Left lung (tissue), 10 donors: Measurements from ENCODE around the gene LRFN3. TPM values are rescaled to one million over a fixed set of nuclear protein-coding genes. Genes with fewer than 3 reads are reported as not detected.

Experiments
- ATAC-seq: fragments of 200-7000 bp; cut with Tn5 transposase; one replicate; pipeline ENCODE4 v1.9.1; 2020; ENCODE audit warnings: moderate library complexity
- DNase-seq, 4 donors: peaks; one replicate each; pipeline ENCODE4 v3.0.0-alpha.2; 2013 to 2020
- H3K27ac ChIP-seq, 2 donors: fragments of 200-600 bp; sonication (generic) in 1 of 2; one replicate each; pipeline versions ENCODE4 v1.5.0 to v1.8.0; 2020 to 2021
- H3K27me3 ChIP-seq, 2 donors: fragments of 200-600 bp; sonication (generic) in 1 of 2; one replicate each; pipeline versions ENCODE4 v1.5.0 to v1.8.0; 2020 to 2021
- H3K36me3 ChIP-seq, 2 donors: fragments of 200-600 bp; sonication (generic) in 1 of 2; one replicate each; pipeline versions ENCODE4 v1.5.0 to v1.8.0; 2020 to 2021
- H3K4me1 ChIP-seq, 2 donors: fragments of 200-600 bp; one replicate each; pipeline ENCODE4 v1.8.0; 2021
- H3K4me3 ChIP-seq, 2 donors: fragments of 200-600 bp; sonication (generic) in 1 of 2; one replicate each; pipeline versions ENCODE4 v1.5.0 to v1.8.0; 2020 to 2021; ENCODE audit warnings: mild to moderate bottlenecking in 1 of 2
- H3K9me3 ChIP-seq, 2 donors: fragments of 200-600 bp; sonication (generic) in 1 of 2; one replicate each; pipeline versions ENCODE4 v1.5.0 to v1.8.0; 2020 to 2021
- intact Hi-C, 2 donors: fragments of 100-400 bp; cut with DNase I; formaldehyde crosslinking; loops; one replicate each; pipeline versions ENCODE4 v1.11.2 to v1.14.2; 2022
- polyA plus RNA-seq, 6 donors: library from polyadenylated mRNA; unstranded; fragments of 120-200 nt; gene quantifications; one replicate each; pipeline ENCODE4 v1.2.1, GENCODE V29; 2013; ENCODE audit not compliant: insufficient read length in 6 of 6
- total RNA-seq, 2 donors: library from RNA; stranded (reverse); fragmentation: NEBNext Ultra II Directional; extraction: Animal tissue kit (Norgen Biotek cat#: 25700); gene quantifications; one replicate each; pipeline ENCODE4 v1.2.1, GENCODE V29; 2021
- TF ChIP-seq, protein P1 (sequence below), 2 donors: fragments of 200-600 bp; sonication (generic) in 1 of 2; IDR thresholded peaks; one replicate each; pipeline versions ENCODE4 v1.5.0 to v1.8.0; 2021; ENCODE audit warnings: antibody characterized with exemption in 2 of 2
- donor health status: DM: no; HTN: yes; CAD: no.
- donor health status: DM: no; HTN: no; CAD: no.

The LRFN3 gene
- total and polyA plus RNA-seq, 8 donors: 8.0 to 14.8 (median 12.3) TPM

DNA sequence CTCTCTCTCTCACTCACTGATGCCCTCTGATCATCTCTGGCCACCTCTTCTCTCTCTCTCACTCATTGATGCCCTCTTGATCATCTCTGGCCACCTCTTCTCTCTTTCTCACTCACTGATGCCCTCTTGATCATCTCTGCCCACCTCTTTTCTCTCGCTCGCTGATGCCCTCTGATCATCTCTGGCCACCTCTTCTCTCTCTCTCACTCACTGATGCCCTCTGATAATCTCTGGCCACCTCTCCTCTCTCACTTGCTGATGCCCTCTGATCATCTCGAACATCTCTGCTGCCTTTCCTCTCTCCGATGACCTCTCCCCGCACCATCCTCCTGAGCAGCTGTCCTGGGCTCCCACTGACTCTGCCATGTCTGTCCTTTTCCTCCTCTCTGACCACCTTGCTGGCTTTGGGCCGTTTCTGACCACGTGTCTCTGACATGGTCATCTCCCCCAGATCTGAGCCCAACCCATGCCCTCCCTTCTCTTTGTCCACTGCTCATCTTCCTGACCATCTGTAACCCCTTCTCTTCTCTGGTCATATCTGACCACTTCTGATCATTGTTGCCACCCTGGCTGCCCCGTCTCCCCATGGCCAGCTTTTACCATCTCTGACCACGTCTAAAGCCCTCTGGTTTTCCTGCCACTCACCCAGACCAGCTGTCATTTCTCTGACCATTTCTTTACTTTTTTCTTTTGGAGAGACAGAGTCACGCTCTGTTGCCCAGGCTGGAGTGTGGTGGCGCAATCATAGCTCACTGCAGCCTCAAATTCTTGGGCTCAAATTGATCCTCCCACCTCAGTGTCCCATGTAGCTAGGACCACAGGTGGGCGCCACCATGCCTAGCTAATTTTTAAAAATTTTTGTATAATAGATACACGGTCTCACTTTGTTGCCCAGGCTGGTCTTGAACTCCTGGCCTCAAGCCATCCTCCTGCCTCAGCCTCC is 2.4 kb downstream of the LRFN3 start:
- intact Hi-C loops: no loop called here
- ATAC-seq: no peak
- Histone ChIP-seq H3K9me3 (no peaks in the 10 kb centered on the region), H3K4me3 (peak overlapping the region in 1 of 2 donors; percentile 54), H3K4me1 (peaks cover 10 to 26% of the 10 kb centered on the region in 2 donors), H3K27ac (no peak overlapping the region), H3K36me3 (peaks cover 0 to 22% of the 10 kb centered on the region in 2 donors), H3K27me3 (peaks cover 0 to 32% of the 10 kb centered on the region in 2 donors)
- TF ChIP-seq, protein P1, sequence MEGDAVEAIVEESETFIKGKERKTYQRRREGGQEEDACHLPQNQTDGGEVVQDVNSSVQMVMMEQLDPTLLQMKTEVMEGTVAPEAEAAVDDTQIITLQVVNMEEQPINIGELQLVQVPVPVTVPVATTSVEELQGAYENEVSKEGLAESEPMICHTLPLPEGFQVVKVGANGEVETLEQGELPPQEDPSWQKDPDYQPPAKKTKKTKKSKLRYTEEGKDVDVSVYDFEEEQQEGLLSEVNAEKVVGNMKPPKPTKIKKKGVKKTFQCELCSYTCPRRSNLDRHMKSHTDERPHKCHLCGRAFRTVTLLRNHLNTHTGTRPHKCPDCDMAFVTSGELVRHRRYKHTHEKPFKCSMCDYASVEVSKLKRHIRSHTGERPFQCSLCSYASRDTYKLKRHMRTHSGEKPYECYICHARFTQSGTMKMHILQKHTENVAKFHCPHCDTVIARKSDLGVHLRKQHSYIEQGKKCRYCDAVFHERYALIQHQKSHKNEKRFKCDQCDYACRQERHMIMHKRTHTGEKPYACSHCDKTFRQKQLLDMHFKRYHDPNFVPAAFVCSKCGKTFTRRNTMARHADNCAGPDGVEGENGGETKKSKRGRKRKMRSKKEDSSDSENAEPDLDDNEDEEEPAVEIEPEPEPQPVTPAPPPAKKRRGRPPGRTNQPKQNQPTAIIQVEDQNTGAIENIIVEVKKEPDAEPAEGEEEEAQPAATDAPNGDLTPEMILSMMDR (IDR thresholded peaks at IDR 0.05): no peak
- no peak for DNase-seq

GRCh38 chr19:35939307-35940077 is 3.3 kb downstream of the LRFN3 start:
- DNase-seq: peak in 1 of 4 donors; percentile 78
- Histone ChIP-seq H3K36me3 (peaks cover 0 to 25% of the 10 kb centered on the region in 2 donors), H3K27ac (no peak overlapping the region), H3K9me3 (no peaks in the 10 kb centered on the region), H3K4me1 (peaks cover 10 to 26% of the 10 kb centered on the region in 2 donors), H3K27me3 (peaks cover 0 to 31% of the 10 kb centered on the region in 2 donors), H3K4me3 (no peak overlapping the region)
- no peak for ATAC-seq
- TF ChIP-seq, protein P1 (IDR thresholded peaks at IDR 0.05): no peak
- intact Hi-C loops: no loop called here

GRCh38 chr19:35940078-35940775 is 4.1 kb downstream of the LRFN3 start:
- Histone ChIP-seq H3K27ac (no peak overlapping the region), H3K36me3 (peaks cover 0 to 29% of the 10 kb centered on the region in 2 donors), H3K9me3 (no peaks in the 10 kb centered on the region), H3K4me3 (no peak overlapping the region), H3K4me1 (peaks cover 9 to 26% of the 10 kb centered on the region in 2 donors), H3K27me3 (peaks cover 0 to 24% of the 10 kb centered on the region in 2 donors)
- ATAC-seq (no peak), DNase-seq (no peak)
- TF ChIP-seq, protein P1 (IDR thresholded peaks at IDR 0.05): no peak
- intact Hi-C loops: no loop called here

DNA sequence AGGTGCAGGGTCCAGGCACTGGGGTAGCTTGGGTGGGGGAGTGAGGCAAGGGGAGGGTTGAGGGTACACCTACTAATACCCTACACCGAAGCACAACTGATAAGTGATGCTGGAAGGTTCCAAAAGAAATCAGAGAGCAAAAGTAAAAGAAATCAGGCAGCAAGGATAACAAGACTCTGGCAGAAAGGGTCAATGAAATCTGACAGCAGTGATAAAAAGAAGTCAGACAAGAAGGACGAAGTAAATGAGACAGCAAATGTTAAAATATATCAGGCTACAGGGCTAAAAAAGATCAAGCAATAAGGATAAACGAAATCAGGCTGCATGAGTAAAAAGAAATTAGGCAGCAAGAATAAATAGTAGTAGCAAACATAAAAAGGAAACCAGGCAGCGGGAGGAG is 4.7 kb downstream of the LRFN3 start:
- TF ChIP-seq, protein P1 (IDR thresholded peaks at IDR 0.05): no peak
- ATAC-seq (no peak), DNase-seq (no peak)
- Histone ChIP-seq H3K9me3 (no peaks in the 10 kb centered on the region), H3K27me3 (peaks cover 0 to 18% of the 10 kb centered on the region in 2 donors), H3K27ac (no peak overlapping the region), H3K4me3 (no peak overlapping the region), H3K36me3 (peaks cover 0 to 29% of the 10 kb centered on the region in 2 donors), H3K4me1 (peaks cover 3 to 21% of the 10 kb centered on the region in 2 donors)
- intact Hi-C loops: no loop called here
